GM21529 (cell line): ENCODE measurements around the gene CEP250.

Experiments used
- ATAC-seq: cut with Tn5 transposase; IDR thresholded peaks from one replicate; pipeline ENCODE4 v1.9.1; 2021; ENCODE audit not compliant: unreplicated experiment

Gene CEP250

GRCh38 chr20:35559042-35559693 is 103.8 kb downstream of the CEP250 start:
- no peak for ATAC-seq

GRCh38 chr20:35560105-35560511 is 104.7 kb downstream of the CEP250 start:
- no peak for ATAC-seq

GRCh38 chr20:35560541-35560940 is 105.1 kb downstream of the CEP250 start:
- ATAC-seq: no peak

GRCh38 chr20:35561268-35561667 is 105.9 kb downstream of the CEP250 start:
- ATAC-seq: no peak

GRCh38 chr20:35561671-35562070 is 106.3 kb downstream of the CEP250 start:
- ATAC-seq: no peak

- no peak for ATAC-seq
Observed at GRCh38 chr20:35562541-35563110, 107.2 kb downstream of the CEP250 start.

GRCh38 chr20:35563834-35564233 is 108.4 kb downstream of the CEP250 start:
- no peak for ATAC-seq

- ATAC-seq: no peak
Observed at GRCh38 chr20:35564905-35565304, 109.5 kb downstream of the CEP250 start.

- ATAC-seq: no peak
Observed at GRCh38 chr20:35568645-35569044, 113.2 kb downstream of the CEP250 start.
